Psoas muscle (tissue), 8 donors: Measurements from ENCODE around the gene CPN1. TPM values are rescaled to one million over a fixed set of nuclear protein-coding genes. Genes with fewer than 3 reads are reported as not detected.

Experiments used
- ATAC-seq, 4 donors: fragments of 200-7000 bp; cut with Tn5 transposase; one replicate each; pipeline ENCODE4 v1.9.1; 2020; ENCODE audit warnings: moderate library complexity in 3 of 4, mild to moderate bottlenecking in 2 of 4
- DNase-seq, 2 donors: peaks; one replicate each; pipeline ENCODE4 v3.0.0-alpha.2; 2020
- H3K27ac ChIP-seq: fragments of 200-600 bp; one replicate; pipeline ENCODE4 v1.8.0; 2022
- H3K27me3 ChIP-seq, 3 donors: fragments of 200-600 bp in 1 of 3; one replicate each; pipeline versions ENCODE4 v1.6.1 to v1.8.0; 2013 to 2022; ENCODE audit warnings: low read length in 2 of 3, mild to moderate bottlenecking in 2 of 3, moderate library complexity in 1 of 3; ENCODE audit not compliant: insufficient read depth in 3 of 3
- H3K36me3 ChIP-seq, 2 donors: fragments of 200-600 bp in 1 of 2; one replicate each; pipeline versions ENCODE4 v1.6.1 to v1.8.0; 2013 to 2022; ENCODE audit warnings: low read depth in 1 of 2, mild to moderate bottlenecking in 1 of 2, moderate library complexity in 1 of 2; ENCODE audit not compliant: insufficient read depth in 1 of 2
- H3K4me1 ChIP-seq: fragments of 200-600 bp; one replicate; pipeline ENCODE4 v1.8.0; 2022
- H3K4me3 ChIP-seq: fragments of 200-600 bp; one replicate; pipeline ENCODE4 v1.8.0; 2022; ENCODE audit warnings: mild to moderate bottlenecking
- H3K9me3 ChIP-seq: fragments of 200-600 bp; one replicate; pipeline ENCODE4 v1.8.0; 2022
- WGBS, 3 donors: extraction: QIAGEN DNeasy Blood & Tissue Kit; methylation state at CpG; one replicate each; pipeline versions ENCODE4 v1.1.6 to v1.1.7; 2013; 5-methylcytosine and 5-hydroxymethylcytosine counted together
- intact Hi-C, 2 donors: fragments of 100-400 bp; cut with DNase I; formaldehyde crosslinking; loops; one replicate each; pipeline versions ENCODE4 v1.11.0 to v1.14.2; 2022
- polyA plus RNA-seq, 3 donors: library from polyadenylated mRNA; stranded (reverse); fragments of 200-250 nt; gene quantifications; one replicate each; pipeline ENCODE4 v1.2.3, GENCODE V29; 2013
- total RNA-seq, 4 donors: library from RNA; stranded (reverse); fragmentation: NEBNext Ultra II Directional in 2 of 4; extraction: Animal tissue kit (Norgen Biotek cat#: 25700) in 2 of 4; gene quantifications; one replicate each; pipeline versions ENCODE4 v1.2.1 to v1.2.4, GENCODE V29; 2021 to 2023
- TF ChIP-seq, protein P1 (sequence below): fragments of 200-600 bp; IDR thresholded peaks from one replicate; pipeline ENCODE4 v1.8.0; 2022; ENCODE audit warnings: antibody characterized with exemption
- donor health status: healthy with polysubstance abuse.
- donor health status: DM: no; HTN: no; CAD: no; lungs with moderate emphysema.
- donor health status: Bipolar disorder and iron deficiency.
- donor health status: healthy.
- donor health status: DM: yes; HTN: yes; CAD: no.
- donor health status: DM: no; HTN: no; CAD: no.
- donor health status: DM: no; HTN: no; CAD: no.
- donor health status: DM: yes; HTN: yes; CAD: no.

CPN1 gene
- total and polyA plus RNA-seq, 7 donors, result not detected

DNA sequence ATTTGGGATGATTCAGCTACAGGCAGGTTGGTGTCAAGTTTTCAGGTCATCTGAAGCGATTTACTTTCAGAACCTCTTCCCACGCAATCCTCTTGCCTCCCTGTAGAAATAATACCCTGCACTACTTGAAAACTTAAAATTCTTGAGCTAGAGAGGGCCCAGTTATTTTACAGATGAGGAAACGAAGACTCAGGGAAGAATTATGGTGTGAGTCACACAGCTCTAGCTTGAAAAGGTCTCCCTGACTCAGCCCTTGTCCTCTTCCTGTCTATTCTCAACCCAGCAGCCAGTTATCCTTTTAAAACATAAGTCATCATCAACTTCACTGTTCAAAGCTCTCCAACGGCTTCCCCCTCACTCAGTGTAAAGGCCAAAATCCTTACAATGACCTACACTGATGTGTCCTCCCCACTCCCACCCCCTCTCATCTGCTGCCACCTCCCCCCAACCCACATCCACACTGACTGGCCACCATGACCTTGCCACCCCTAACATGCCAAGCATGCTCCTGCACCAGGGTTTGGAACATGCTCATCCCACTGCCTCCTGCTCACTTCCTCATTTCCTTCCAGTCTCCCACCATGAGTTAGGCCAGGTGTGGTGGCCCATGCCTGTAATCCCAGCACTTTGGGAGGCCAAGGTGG, 75.3 kb downstream of the CPN1 start:
- H3K9me3 ChIP-seq, result no peaks in the 10 kb centered on the region
- WGBS, 3 donors, result 36 to 51% (median 39%) methylated on average over 4 of the region's 4 CpGs
- peak overlapping the region; percentile 14 for H3K4me3 ChIP-seq
- intact Hi-C loops, result no loop called here
- no peaks in the 10 kb centered on the region for H3K27me3 ChIP-seq
- peaks cover 54% of the 10 kb centered on the region for H3K4me1 ChIP-seq
- H3K36me3 ChIP-seq, result no peaks in the 10 kb centered on the region
- TF ChIP-seq, protein P1, sequence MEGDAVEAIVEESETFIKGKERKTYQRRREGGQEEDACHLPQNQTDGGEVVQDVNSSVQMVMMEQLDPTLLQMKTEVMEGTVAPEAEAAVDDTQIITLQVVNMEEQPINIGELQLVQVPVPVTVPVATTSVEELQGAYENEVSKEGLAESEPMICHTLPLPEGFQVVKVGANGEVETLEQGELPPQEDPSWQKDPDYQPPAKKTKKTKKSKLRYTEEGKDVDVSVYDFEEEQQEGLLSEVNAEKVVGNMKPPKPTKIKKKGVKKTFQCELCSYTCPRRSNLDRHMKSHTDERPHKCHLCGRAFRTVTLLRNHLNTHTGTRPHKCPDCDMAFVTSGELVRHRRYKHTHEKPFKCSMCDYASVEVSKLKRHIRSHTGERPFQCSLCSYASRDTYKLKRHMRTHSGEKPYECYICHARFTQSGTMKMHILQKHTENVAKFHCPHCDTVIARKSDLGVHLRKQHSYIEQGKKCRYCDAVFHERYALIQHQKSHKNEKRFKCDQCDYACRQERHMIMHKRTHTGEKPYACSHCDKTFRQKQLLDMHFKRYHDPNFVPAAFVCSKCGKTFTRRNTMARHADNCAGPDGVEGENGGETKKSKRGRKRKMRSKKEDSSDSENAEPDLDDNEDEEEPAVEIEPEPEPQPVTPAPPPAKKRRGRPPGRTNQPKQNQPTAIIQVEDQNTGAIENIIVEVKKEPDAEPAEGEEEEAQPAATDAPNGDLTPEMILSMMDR, result no peak
- peak; percentile 55 to 73 (median 70) for ATAC-seq
- peak overlapping the region; percentile 77 for H3K27ac ChIP-seq
- DNase-seq, result no peak

- WGBS, 3 donors, result 92 to 95% (median 94%) methylated on average over 3 of the region's 3 CpGs
- H3K4me1 ChIP-seq, result peaks cover 59% of the 10 kb centered on the region
- H3K9me3 ChIP-seq, result no peaks in the 10 kb centered on the region
- DNase-seq (no peak), ATAC-seq (no peak)
- no peaks in the 10 kb centered on the region for H3K27me3 ChIP-seq
- no peak overlapping the region for H3K4me3 ChIP-seq
- TF ChIP-seq, protein P1, result no peak
- no peak overlapping the region for H3K27ac ChIP-seq
- intact Hi-C loops, result no loop called here
- no peaks in the 10 kb centered on the region for H3K36me3 ChIP-seq
These were observed 76.7 kb downstream of the CPN1 start for GRCh38 chr10:100004805-100005510.

DNA sequence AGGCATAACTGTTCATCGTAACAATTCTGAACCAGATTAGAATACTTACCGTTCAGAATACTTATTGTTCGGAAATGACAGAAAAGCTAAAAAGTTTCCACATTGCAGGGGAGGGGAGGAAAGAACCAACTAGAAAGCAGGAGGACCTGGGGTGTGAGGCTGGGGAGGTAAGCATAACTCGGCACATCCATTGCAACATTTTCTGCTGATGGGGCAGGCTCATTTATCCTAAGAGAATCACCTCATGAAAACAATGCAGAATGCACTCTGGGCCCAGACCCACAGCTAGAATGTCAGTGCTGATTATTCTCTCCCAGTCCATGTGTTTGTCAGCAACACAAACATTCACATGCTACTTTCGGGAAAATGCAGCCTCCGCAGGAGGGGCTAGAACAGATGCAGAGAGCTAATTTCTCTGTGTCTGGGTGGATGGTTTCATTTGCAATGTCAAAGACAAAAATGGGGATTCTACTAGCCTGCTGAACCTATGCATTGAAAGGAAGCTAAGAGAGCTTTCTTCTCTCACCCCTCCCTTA, 81.5 kb downstream of the CPN1 start:
- 72 to 82% (median 81%) methylated on average over 6 of the region's 6 CpGs for WGBS, 3 donors
- intact Hi-C loops, result no loop called here
- Histone ChIP-seq H3K4me1 (peaks cover 72% of the 10 kb centered on the region), H3K27me3 (no peaks in the 10 kb centered on the region), H3K36me3 (no peaks in the 10 kb centered on the region), H3K4me3 (peak overlapping the region; percentile 37), H3K27ac (peak overlapping the region; percentile 80), H3K9me3 (no peaks in the 10 kb centered on the region)
- TF ChIP-seq, protein P1, result no peak
- DNase-seq, result no peak
- ATAC-seq, result no peak

DNA sequence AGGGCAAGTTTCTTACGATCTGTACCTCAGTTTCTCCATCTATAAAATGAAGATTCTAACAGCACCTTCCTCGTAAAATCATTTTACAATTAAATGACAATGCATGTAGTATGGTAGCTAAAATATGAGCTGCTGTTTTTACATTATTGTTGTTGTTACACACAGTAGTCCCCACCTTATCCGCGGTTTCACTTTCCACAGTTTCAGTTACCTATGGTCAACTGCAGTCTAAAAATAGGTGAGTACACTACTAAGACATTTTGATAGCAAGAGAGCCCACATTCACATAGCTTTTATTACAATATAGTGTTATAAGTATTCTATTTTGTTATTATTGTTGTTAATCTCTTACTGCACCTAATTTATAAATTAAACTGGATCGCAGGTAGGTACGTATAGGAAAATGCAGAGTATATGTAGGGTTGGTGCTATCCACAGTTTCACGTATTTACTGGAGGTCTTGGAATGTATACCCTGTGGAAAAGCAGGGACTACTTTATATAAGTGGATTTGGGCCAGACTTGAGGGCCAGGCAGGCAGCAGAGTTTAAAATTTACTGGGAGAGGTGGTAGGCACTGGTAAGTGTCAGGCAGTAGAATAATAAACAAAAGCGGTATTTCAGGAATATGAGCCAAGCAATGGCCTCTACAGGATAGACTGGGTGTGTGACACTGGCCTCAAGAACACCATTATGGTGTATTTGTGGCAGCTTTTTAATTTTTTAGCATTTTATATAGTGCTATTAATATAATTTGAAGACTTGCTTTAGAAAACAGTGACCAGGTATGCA, 82.2 kb downstream of the CPN1 start:
- intact Hi-C loops, result no loop called here
- H3K27me3 ChIP-seq, result no peaks in the 10 kb centered on the region
- peak overlapping the region; percentile 37 for H3K4me3 ChIP-seq
- DNase-seq, result no peak
- peak in 2 of 4 donors; percentile 39 to 64 for ATAC-seq
- 65 to 76% (median 68%) methylated on average over 8 of the region's 8 CpGs for WGBS, 3 donors
- peak overlapping the region; percentile 80 for H3K27ac ChIP-seq
- H3K9me3 ChIP-seq, result no peaks in the 10 kb centered on the region
- TF ChIP-seq, protein P1, result no peak
- H3K4me1 ChIP-seq, result peaks cover 72% of the 10 kb centered on the region
- H3K36me3 ChIP-seq, result no peaks in the 10 kb centered on the region
